Panc1 (cell line): ENCODE data around the gene IPO5.

Experiments
- CTCF ChIP-seq: fragments of 450-650 bp; IDR thresholded peaks from 2 replicates; pipeline ENCODE4 v1.5.1; 2017; ENCODE audit warnings: mild to moderate bottlenecking
- POLR2AphosphoS5 ChIP-seq: IDR thresholded peaks from 2 replicates; pipeline ENCODE4 v1.6.1; 2012; ENCODE audit warnings: mild to moderate bottlenecking, low read depth, low read length, moderate library complexity

DNA sequence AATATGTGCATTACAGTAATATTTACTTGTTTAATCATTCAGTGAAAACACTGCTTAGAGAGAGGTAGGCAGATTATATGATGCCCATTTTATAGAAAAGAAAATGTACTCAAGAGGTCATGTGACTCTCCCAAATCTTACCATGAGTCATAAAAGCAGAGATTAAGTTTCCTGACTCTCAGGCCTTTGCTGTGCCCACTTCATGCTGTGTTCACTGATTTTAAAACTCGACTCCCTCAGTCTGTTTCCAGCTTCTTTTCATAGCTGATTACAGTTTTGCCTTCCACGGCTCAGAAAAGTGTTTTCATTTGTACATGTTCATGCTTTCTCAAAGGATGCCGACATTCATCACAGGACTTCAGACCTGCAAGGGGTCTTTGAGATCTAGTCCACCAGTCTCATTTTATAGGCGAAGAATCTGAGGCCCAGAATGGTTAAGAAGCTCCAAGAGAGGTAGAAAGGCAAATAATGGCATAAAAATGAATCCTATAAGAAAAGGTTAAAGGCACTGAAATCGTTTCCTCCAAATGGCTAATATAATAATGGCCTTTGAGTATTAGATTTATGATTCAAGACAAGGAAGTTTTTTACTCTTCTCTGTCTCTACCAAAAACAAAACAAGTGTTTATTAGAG, 9.0 kb upstream of the IPO5 start:
- TF ChIP-seq CTCF (no peak), POLR2AphosphoS5 (no peak)
